Activated CD4-positive, alpha-beta memory T cell treated with anti-CD3 and anti-CD28 coated beads for 36 hours (primary cell): ENCODE data around the gene NIN. TPM values are rescaled to one million over a fixed set of nuclear protein-coding genes. Genes with fewer than 3 reads are reported as not detected.

ENCODE experiments used
- CTCF ChIA-PET: fragments of 350-600 bp; sonication (Branson Sonifier 250); formaldehyde crosslinking; loops from one replicate; lab custom pipeline; 2021; ENCODE audit warnings: antibody characterized with exemption, inconsistent platforms; lab: Charles Lee
- POLR2A ChIA-PET: fragments of 350-600 bp; sonication (Branson Sonifier 250); formaldehyde crosslinking; loops from one replicate; lab custom pipeline; 2021; ENCODE audit warnings: antibody characterized with exemption; lab: Charles Lee
- DNase-seq: peaks from one replicate; pipeline ENCODE4 v3.0.0-alpha.2; 2020
- H3K27ac Mint-ChIP-seq: one replicate; pipeline ENCODE4 v1.8.0; 2021; ENCODE audit warnings: mixed read lengths
- H3K27me3 Mint-ChIP-seq: one replicate; pipeline ENCODE4 v1.8.0; 2021; ENCODE audit warnings: mixed read lengths
- H3K36me3 Mint-ChIP-seq: one replicate; pipeline ENCODE4 v1.8.0; 2021; ENCODE audit warnings: mixed read lengths
- H3K4me1 Mint-ChIP-seq: one replicate; pipeline ENCODE4 v1.8.0; 2021; ENCODE audit warnings: low read depth, mixed read lengths
- H3K4me3 Mint-ChIP-seq: one replicate; pipeline ENCODE4 v1.8.0; 2021; ENCODE audit warnings: mild to moderate bottlenecking, mixed read lengths
- H3K9me3 Mint-ChIP-seq: one replicate; pipeline ENCODE4 v1.8.0; 2021; ENCODE audit warnings: mixed read lengths
- intact Hi-C: fragments of 100-400 bp; cut with micrococcal nuclease; formaldehyde crosslinking; loops from one replicate; pipeline ENCODE4 v1.15.1; 2023
- total RNA-seq, 2 experiments: library from RNA; stranded (reverse); gene quantifications; one replicate each; pipeline ENCODE4 v1.2.3, GENCODE V29; 2021

NIN gene
- total RNA-seq, 2 experiments from 2014 or later = 44.7 to 44.8 TPM

GRCh38 chr14:50785457-50786063 is 45.4 kb downstream of the NIN start:
- no peak for DNase-seq
- Mint-ChIP-seq H3K4me1 (peaks cover 55% of the 10 kb centered on the region), H3K4me3 (no peak overlapping the region), H3K9me3 (no peaks in the 10 kb centered on the region), H3K27ac (no peak overlapping the region), H3K36me3 (peaks cover 10% of the 10 kb centered on the region), H3K27me3 (no peaks in the 10 kb centered on the region)
- intact Hi-C loops = loop anchor here (1.0 to 2.0 kb wide), 4 partner anchors 23 to 45 kb away; partner anchors contain the start of gene NIN
- POLR2A ChIA-PET = interaction anchor here (1.2 to 1.4 kb wide), 2 partner anchors 23 to 90 kb away, joined by 3 to 6 read pairs; no protein-coding TSS in a partner anchor
- CTCF ChIA-PET = interaction anchor here (0.7 to 5.5 kb wide), 7 partner anchors 9 to 473 kb away, joined by 3 to 41 read pairs (median 9); no protein-coding TSS in a partner anchor

- Mint-ChIP-seq H3K9me3 (no peaks in the 10 kb centered on the region), H3K36me3 (peaks cover 6% of the 10 kb centered on the region), H3K27ac (no peak overlapping the region), H3K4me3 (no peak overlapping the region), H3K4me1 (peaks cover 53% of the 10 kb centered on the region), H3K27me3 (no peaks in the 10 kb centered on the region)
- intact Hi-C loops = no loop called here
- peak; percentile 36 for DNase-seq
- ChIA-PET POLR2A (interaction anchor here (1.2 kb wide), 1 partner anchor 90 kb away, joined by 3 read pairs; no protein-coding TSS in a partner anchor), CTCF (interaction anchor here (0.6 to 5.5 kb wide), 7 partner anchors 8 to 242 kb away, joined by 3 to 41 read pairs (median 9); no protein-coding TSS in a partner anchor)
Observed at GRCh38 chr14:50784683-50785456, 46.1 kb downstream of the NIN start.

GRCh38 chr14:50783563-50783962 is 47.4 kb downstream of the NIN start:
- POLR2A ChIA-PET = no interaction called here
- Mint-ChIP-seq H3K4me3 (no peak overlapping the region), H3K9me3 (no peaks in the 10 kb centered on the region), H3K36me3 (no peaks in the 10 kb centered on the region), H3K4me1 (peaks cover 62% of the 10 kb centered on the region), H3K27me3 (no peaks in the 10 kb centered on the region), H3K27ac (no peak overlapping the region)
- no peak for DNase-seq
- CTCF ChIA-PET = interaction anchor here (4.5 to 5.5 kb wide), 2 partner anchors 7 to 76 kb away, joined by 27 to 41 read pairs; no protein-coding TSS in a partner anchor
- intact Hi-C loops = no loop called here

- no peak for DNase-seq
- H3K36me3 Mint-ChIP-seq = peaks cover 7% of the 10 kb centered on the region
- H3K27ac Mint-ChIP-seq = no peak overlapping the region
- no peaks in the 10 kb centered on the region for H3K9me3 Mint-ChIP-seq
- no peaks in the 10 kb centered on the region for H3K27me3 Mint-ChIP-seq
- ChIA-PET POLR2A (no interaction called here), CTCF (interaction anchor here (1.6 to 2.0 kb wide), 2 partner anchors 80 to 237 kb away, joined by 4 to 6 read pairs; no protein-coding TSS in a partner anchor)
- intact Hi-C loops = no loop called here
- peaks cover 34% of the 10 kb centered on the region for H3K4me1 Mint-ChIP-seq
- no peak overlapping the region for H3K4me3 Mint-ChIP-seq
Observed at GRCh38 chr14:50780393-50780792, 50.6 kb downstream of the NIN start.

- Mint-ChIP-seq H3K9me3 (no peaks in the 10 kb centered on the region), H3K4me3 (no peak overlapping the region), H3K36me3 (peaks cover 12% of the 10 kb centered on the region), H3K4me1 (peaks cover 26% of the 10 kb centered on the region), H3K27me3 (no peaks in the 10 kb centered on the region), H3K27ac (no peak overlapping the region)
- intact Hi-C loops = loop anchor here (1.0 to 5.0 kb wide), 6 partner anchors 42 to 458 kb away; partner anchors contain the start of gene SAV1
- CTCF ChIA-PET = interaction anchor here (0.7 to 8.3 kb wide), 25 partner anchors 7 to 458 kb away, joined by 3 to 165 read pairs (median 8); no protein-coding TSS in a partner anchor
- no peak for DNase-seq
- POLR2A ChIA-PET = no interaction called here
Observed at GRCh38 chr14:50778721-50779483, 52.1 kb downstream of the NIN start.

- intact Hi-C loops = loop anchor here (5.0 kb wide), 2 partner anchors 39 to 109 kb away; partner anchors contain the start of gene SAV1
- Mint-ChIP-seq H3K27ac (no peak overlapping the region), H3K4me3 (no peak overlapping the region), H3K27me3 (no peaks in the 10 kb centered on the region), H3K9me3 (no peaks in the 10 kb centered on the region), H3K4me1 (peaks cover 22% of the 10 kb centered on the region), H3K36me3 (peaks cover 26% of the 10 kb centered on the region)
- POLR2A ChIA-PET = interaction anchor here (1.2 to 2.9 kb wide), 3 partner anchors 14 to 175 kb away, joined by 3 to 10 read pairs (median 5); partner anchors contain the start of gene SAV1
- DNase-seq = no peak
- CTCF ChIA-PET = interaction anchor here (0.6 to 8.3 kb wide), 29 partner anchors 9 to 633 kb away, joined by 3 to 165 read pairs (median 6); no protein-coding TSS in a partner anchor
Observed at GRCh38 chr14:50776522-50776921, 54.4 kb downstream of the NIN start.

- Mint-ChIP-seq H3K4me3 (no peak overlapping the region), H3K4me1 (peaks cover 22% of the 10 kb centered on the region), H3K36me3 (peaks cover 34% of the 10 kb centered on the region), H3K9me3 (no peaks in the 10 kb centered on the region), H3K27ac (no peak overlapping the region), H3K27me3 (no peaks in the 10 kb centered on the region)
- DNase-seq = no peak
- CTCF ChIA-PET = interaction anchor here (0.7 to 8.3 kb wide), 20 partner anchors 11 to 454 kb away, joined by 3 to 165 read pairs (median 7); no protein-coding TSS in a partner anchor
- intact Hi-C loops = loop anchor here (5.0 kb wide), 2 partner anchors 38 to 108 kb away; partner anchors contain the start of gene SAV1
- POLR2A ChIA-PET = interaction anchor here (2.9 kb wide), 1 partner anchor 107 kb away, joined by 10 read pairs; the partner anchor contains the start of gene SAV1
Observed at GRCh38 chr14:50775357-50775756, 55.6 kb downstream of the NIN start.

- DNase-seq = no peak
- peaks cover 38% of the 10 kb centered on the region for H3K36me3 Mint-ChIP-seq
- ChIA-PET CTCF (interaction anchor here (0.6 to 8.3 kb wide), 26 partner anchors 10 to 1775 kb away, joined by 3 to 165 read pairs (median 6); no protein-coding TSS in a partner anchor), POLR2A (interaction anchor here (0.5 to 2.9 kb wide), 3 partner anchors 86 to 106 kb away, joined by 3 to 10 read pairs (median 4); partner anchors contain the start of gene SAV1)
- no peak overlapping the region for H3K27ac Mint-ChIP-seq
- intact Hi-C loops = loop anchor here (5.0 kb wide), 2 partner anchors 37 to 107 kb away; partner anchors contain the start of gene SAV1
- peaks cover 21% of the 10 kb centered on the region for H3K4me1 Mint-ChIP-seq
- H3K27me3 Mint-ChIP-seq = no peaks in the 10 kb centered on the region
- H3K4me3 Mint-ChIP-seq = no peak overlapping the region
- H3K9me3 Mint-ChIP-seq = no peaks in the 10 kb centered on the region
Observed at GRCh38 chr14:50774542-50775267, 56.3 kb downstream of the NIN start.

- no peak overlapping the region for H3K27ac Mint-ChIP-seq
- intact Hi-C loops = loop anchor here (1.0 kb wide), 3 partner anchors 155 to 231 kb away; no protein-coding TSS in a partner anchor
- peaks cover 16% of the 10 kb centered on the region for H3K4me1 Mint-ChIP-seq
- POLR2A ChIA-PET = interaction anchor here (0.5 to 1.2 kb wide), 2 partner anchors 87 to 105 kb away, joined by 3 to 4 read pairs; partner anchors contain the start of gene SAV1
- CTCF ChIA-PET = interaction anchor here (0.6 to 8.3 kb wide), 36 partner anchors 10 to 1776 kb away, joined by 3 to 165 read pairs (median 4); partner anchors contain the start of gene ATL1
- DNase-seq = peak; percentile 56
- H3K9me3 Mint-ChIP-seq = no peaks in the 10 kb centered on the region
- no peak overlapping the region for H3K4me3 Mint-ChIP-seq
- H3K36me3 Mint-ChIP-seq = peaks cover 42% of the 10 kb centered on the region
- no peaks in the 10 kb centered on the region for H3K27me3 Mint-ChIP-seq
Observed at GRCh38 chr14:50773632-50774541, 57.1 kb downstream of the NIN start.
